A549 (cell line): ENCODE measurements around the gene DTNA. TPM values are rescaled to one million over a fixed set of nuclear protein-coding genes. Genes with fewer than 3 reads are reported as not detected.
"Not testable (repeated sequence)": the region's sequence is repeated elsewhere in the genome, so short reads cannot be mapped to it uniquely, and the experiment has no call there.

Experiments used
- ATAC-seq, 2 experiments: fragments of 200-7000 bp in 1 of 2; fragments of >200 bp in 1 of 2; cut with Nextera tagmentation in 1 of 2; cut with Tn5 transposase in 1 of 2; 3 replicates each; pipeline versions ENCODE4 v1.8.0 to v1.9.1; 2018 to 2020; ENCODE audit warnings: mild to moderate bottlenecking in 1 of 2, moderate library complexity in 1 of 2
- CTCF ChIA-PET: fragments of 300-600 bp; sonication (Branson Sonifier 250); formaldehyde crosslinking; extraction: SDS; loops from one replicate; lab custom pipeline; 2021; ENCODE audit warnings: antibody characterized with exemption, inconsistent platforms; lab: Yijun Ruan, JAX
- POLR2A ChIA-PET: fragments of 350-600 bp; formaldehyde crosslinking; extraction: SDS; loops from one replicate; lab custom pipeline; 2021; ENCODE audit warnings: antibody characterized with exemption, inconsistent platforms; lab: Yijun Ruan, JAX
- DNase-seq, 2 experiments: peaks; one replicate each; pipeline versions ENCODE4 v3.0.0 to v3.0.0-alpha.2; 2011 to 2016; ENCODE audit warnings: low read depth in 1 of 2, low spot score in 1 of 2
- FAIRE-seq: peaks from 2 replicates; lab custom pipeline; 2011; peaks lifted over from hg19 to GRCh38; lab: Jason Lieb, UNC
- H3K27ac ChIP-seq, 2 experiments: fragments of >200 bp; sonication (Bioruptor Twin); formaldehyde crosslinking; 3 replicates each; pipeline ENCODE4 v1.5.1; 2016 to 2017
- H3K4me1 ChIP-seq: fragments of >200 bp; sonication (Bioruptor Twin); formaldehyde crosslinking; 3 replicates; pipeline ENCODE4 v1.6.1; 2016
- H3K4me2 ChIP-seq: fragments of >200 bp; sonication (Bioruptor Twin); formaldehyde crosslinking; 3 replicates; pipeline ENCODE4 v1.6.1; 2016
- H3K4me3 ChIP-seq: fragments of >200 bp; sonication (Bioruptor Twin); formaldehyde crosslinking; 3 replicates; pipeline ENCODE4 v1.5.1; 2016
- H3K9me3 ChIP-seq: fragments of >200 bp; sonication (Bioruptor Twin); formaldehyde crosslinking; 3 replicates; pipeline ENCODE4 v1.6.1; 2016
- BHLHE40 ChIP-seq: IDR thresholded peaks from 2 replicates; pipeline ENCODE4 v1.6.1; 2012; ENCODE audit warnings: low read depth, low read length, inconsistent platforms
- CBX8 ChIP-seq: fragments of 200-600 bp; sonication (generic); IDR thresholded peaks from 2 replicates; pipeline ENCODE4 v1.6.1; 2016
- CTCF ChIP-seq: fragments of >200 bp; sonication (Bioruptor Twin); formaldehyde crosslinking; IDR thresholded peaks from 3 replicates; pipeline ENCODE4 v1.5.1; 2016
- EHF ChIP-seq: fragments of 250-450 bp; sonication (Bioruptor Pico); IDR thresholded peaks from 2 replicates; pipeline ENCODE4 v1.5.0; 2020; ENCODE audit warnings: mild to moderate bottlenecking
- EP300 ChIP-seq, 2 experiments: fragments of >200 bp; sonication (Bioruptor Twin); formaldehyde crosslinking; IDR thresholded peaks; 2 replicates in 1 of 2; 3 replicates in 1 of 2; pipeline ENCODE4 v1.6.1; 2016 to 2017
- FOSB ChIP-seq: fragments of 250-450 bp; sonication (Bioruptor Pico); IDR thresholded peaks from 2 replicates; pipeline ENCODE4 v1.5.0; 2020; ENCODE audit warnings: mild to moderate bottlenecking, moderate library complexity
- FOXS1 ChIP-seq: fragments of 250-450 bp; sonication (Bioruptor Pico); IDR thresholded peaks from 2 replicates; pipeline ENCODE4 v1.5.0; 2020; ENCODE audit warnings: mild to moderate bottlenecking, moderate library complexity
- HEYL ChIP-seq: fragments of 250-450 bp; sonication (Bioruptor Pico); IDR thresholded peaks from 2 replicates; pipeline ENCODE4 v1.8.0; 2021; ENCODE audit warnings: mild to moderate bottlenecking, moderate library complexity
- HOXA7 ChIP-seq: fragments of 250-450 bp; sonication (Bioruptor Pico); IDR thresholded peaks from 2 replicates; pipeline ENCODE4 v1.5.0; 2020; ENCODE audit warnings: mild to moderate bottlenecking, moderate library complexity
- HOXB5 ChIP-seq: fragments of 250-450 bp; sonication (Bioruptor Pico); IDR thresholded peaks from 2 replicates; pipeline ENCODE4 v1.5.0; 2020; ENCODE audit warnings: mild to moderate bottlenecking, moderate library complexity
- JUN ChIP-seq, 2 experiments: fragments of >200 bp; sonication (Bioruptor Twin); formaldehyde crosslinking; IDR thresholded peaks; 2 replicates in 1 of 2; 3 replicates in 1 of 2; pipeline ENCODE4 v1.6.1; 2016 to 2017
- JUNB ChIP-seq: fragments of >200 bp; sonication (Bioruptor Twin); formaldehyde crosslinking; IDR thresholded peaks from 2 replicates; pipeline ENCODE4 v1.6.1; 2016
- KDM1A ChIP-seq: fragments of 200-600 bp; sonication (generic); IDR thresholded peaks from 2 replicates; pipeline ENCODE4 v1.6.1; 2016; ENCODE audit warnings: low read depth, mild to moderate bottlenecking
- KDM5A ChIP-seq: fragments of 200-600 bp; sonication (generic); IDR thresholded peaks from 2 replicates; pipeline ENCODE4 v1.6.1; 2016; ENCODE audit warnings: antibody characterized with exemption, mild to moderate bottlenecking
- MAFK ChIP-seq: fragments of 450-650 bp; IDR thresholded peaks from 2 replicates; pipeline ENCODE4 v1.6.1; 2014; ENCODE audit not compliant: partially characterized antibody
- MYC ChIP-seq: IDR thresholded peaks from 2 replicates; pipeline ENCODE4 v1.6.1; 2012; ENCODE audit warnings: mild to moderate bottlenecking, inconsistent platforms, low read length, improper control_type of control experiment, borderline replicate concordance
- NFE2L2 ChIP-seq: fragments of 150-350 bp; conservative IDR thresholded peaks from 2 replicates; pipeline ENCODE4 v1.6.1; 2014; ENCODE audit warnings: low read length
- PHF8 ChIP-seq: fragments of 200-600 bp; sonication (generic); IDR thresholded peaks from 2 replicates; pipeline ENCODE4 v1.6.1; 2016; ENCODE audit warnings: low read depth, mild to moderate bottlenecking, antibody characterized with exemption, moderate library complexity, borderline replicate concordance
- RARB ChIP-seq: fragments of 250-450 bp; sonication (Bioruptor Pico); IDR thresholded peaks from 2 replicates; pipeline ENCODE4 v1.8.0; 2021; ENCODE audit warnings: mild to moderate bottlenecking, moderate library complexity
- RCOR1 ChIP-seq: fragments of 150-350 bp; IDR thresholded peaks from 2 replicates; pipeline ENCODE4 v1.6.1; 2014; ENCODE audit warnings: antibody characterized with exemption, low read length, low read depth
- RFX5 ChIP-seq: fragments of 450-650 bp; IDR thresholded peaks from 2 replicates; pipeline ENCODE4 v1.7.1; 2014; ENCODE audit warnings: antibody characterized with exemption, mild to moderate bottlenecking, moderate library complexity
- TFCP2L1 ChIP-seq: fragments of 250-450 bp; sonication (Bioruptor Pico); IDR thresholded peaks from 2 replicates; pipeline ENCODE4 v1.5.0; 2021; ENCODE audit warnings: mild to moderate bottlenecking
- ZNF302 ChIP-seq: fragments of 250-450 bp; sonication (Bioruptor Pico); IDR thresholded peaks from 2 replicates; pipeline ENCODE4 v1.9.0; 2021; ENCODE audit warnings: inconsistent platforms, mild to moderate bottlenecking, moderate library complexity
- WGBS: methylation state at CpG from one replicate; pipeline ENCODE4 v1.1.6; 2017; ENCODE audit errors: missing lambda C conversion rate; 5-methylcytosine and 5-hydroxymethylcytosine counted together
- polyA plus RNA-seq, 4 experiments: library from polyadenylated mRNA; depleted of rRNA in 3 of 4; stranded (reverse); fragments of >200 nt; fragmentation: RNase III in 1 of 4; extraction: RNeasy Plus Mini Kit Qiagen cat#74134 plus additional on column Dnase treatment in 1 of 4; gene quantifications; 2 replicates in 3 of 4; 3 replicates in 1 of 4; pipeline ENCODE4 v1.2.3, GENCODE V29; 2011 to 2017
- TF ChIP-seq, protein P1 (sequence below): fragments of 250-450 bp; sonication (Bioruptor Pico); IDR thresholded peaks from 2 replicates; pipeline ENCODE4 v1.5.0; 2021; ENCODE audit warnings: mild to moderate bottlenecking, moderate library complexity, borderline replicate concordance

Gene DTNA
- polyA plus RNA-seq, 2 of the 4 experiments (the other 2 are of a cell fraction), result 0.12 TPM; not detected in 1

GRCh38 chr18:34710934-34711333 lies 836 bp downstream of the DTNA start:
- ChIA-PET CTCF (interaction anchor here (1.1 kb wide), 1 partner anchor 12 kb away, joined by 3 read pairs; no protein-coding TSS in a partner anchor), POLR2A (no interaction called here)
- H3K4me3 ChIP-seq, result no peak overlapping the region
- DNase-seq (no peak), FAIRE-seq (no peak), ATAC-seq (no peak)
- no peaks in the 10 kb centered on the region for H3K9me3 ChIP-seq
- H3K4me2 ChIP-seq, result no peak overlapping the region
- no peak overlapping the region for H3K27ac ChIP-seq
- TF ChIP-seq TFCP2L1 (CRISPR knock-in tag) (no peak), RCOR1 (no peak), HOXA7 (CRISPR knock-in tag) (no peak), RARB (CRISPR knock-in tag) (no peak), JUNB (no peak), FOXS1 (CRISPR knock-in tag) (no peak), NFE2L2 (no peak), FOSB (CRISPR knock-in tag) (no peak), EHF (CRISPR knock-in tag) (no peak), KDM5A (no peak)
- 32% methylated on average over 5 of the region's 5 CpGs for WGBS
- peaks cover 33% of the 10 kb centered on the region for H3K4me1 ChIP-seq

GRCh38 chr18:34716111-34716510 lies 6.0 kb downstream of the DTNA start:
- FAIRE-seq, H3K4me1 ChIP-seq, H3K27ac ChIP-seq: not testable (repeated sequence)

DNA sequence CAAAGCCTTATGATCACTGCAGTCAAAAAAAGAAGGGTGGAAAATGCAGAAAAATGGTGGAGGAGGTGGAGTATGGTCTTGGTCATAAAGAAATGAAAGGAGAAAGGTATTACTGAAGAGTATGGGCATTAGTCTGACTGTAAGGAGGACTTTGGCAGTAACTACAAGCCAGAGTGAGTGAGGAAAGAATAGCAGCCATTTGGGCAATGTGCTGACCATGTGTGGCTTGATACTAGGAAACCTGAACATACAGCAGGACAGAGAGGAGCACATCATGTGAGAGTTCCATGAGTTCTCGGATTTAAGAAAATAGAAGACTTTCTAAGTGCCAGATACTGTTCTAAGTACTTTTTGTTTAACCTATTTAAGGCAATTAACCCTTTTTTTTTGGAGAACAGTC lies 8.5 kb downstream of the DTNA start:
- WGBS, result 0% methylated on average over 1 of the region's 1 CpG
- no peaks in the 10 kb centered on the region for H3K9me3 ChIP-seq
- ChIA-PET CTCF (no interaction called here), POLR2A (no interaction called here)
- FAIRE-seq, result no peak
- H3K4me1 ChIP-seq, result no peaks in the 10 kb centered on the region
- no peak for DNase-seq
- TF ChIP-seq ZNF302 (CRISPR knock-in tag) (no peak), CBX8 (no peak), RFX5 (no peak), CTCF (no peak), MYC (no peak), MAFK (no peak), HEYL (no peak), PHF8 (no peak), JUN (IDR thresholded peaks at IDR 0.05) (no peak), EP300 (IDR thresholded peaks at IDR 0.05) (no peak), RCOR1 (no peak), RARB (CRISPR knock-in tag) (no peak), FOSB (CRISPR knock-in tag) (no peak), HOXB5 (CRISPR knock-in tag) (no peak), KDM1A (no peak), BHLHE40 (no peak)
- TF ChIP-seq, protein P1, sequence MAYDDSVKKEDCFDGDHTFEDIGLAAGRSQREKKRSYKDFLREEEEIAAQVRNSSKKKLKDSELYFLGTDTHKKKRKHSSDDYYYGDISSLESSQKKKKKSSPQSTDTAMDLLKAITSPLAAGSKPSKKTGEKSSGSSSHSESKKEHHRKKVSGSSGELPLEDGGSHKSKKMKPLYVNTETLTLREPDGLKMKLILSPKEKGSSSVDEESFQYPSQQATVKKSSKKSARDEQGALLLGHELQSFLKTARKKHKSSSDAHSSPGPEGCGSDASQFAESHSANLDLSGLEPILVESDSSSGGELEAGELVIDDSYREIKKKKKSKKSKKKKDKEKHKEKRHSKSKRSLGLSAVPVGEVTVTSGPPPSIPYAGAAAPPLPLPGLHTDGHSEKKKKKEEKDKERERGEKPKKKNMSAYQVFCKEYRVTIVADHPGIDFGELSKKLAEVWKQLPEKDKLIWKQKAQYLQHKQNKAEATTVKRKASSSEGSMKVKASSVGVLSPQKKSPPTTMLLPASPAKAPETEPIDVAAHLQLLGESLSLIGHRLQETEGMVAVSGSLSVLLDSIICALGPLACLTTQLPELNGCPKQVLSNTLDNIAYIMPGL, result no peak
- ATAC-seq, result no peak
- H3K4me3 ChIP-seq, result no peak overlapping the region
- no peak overlapping the region for H3K4me2 ChIP-seq
- no peak overlapping the region for H3K27ac ChIP-seq

More at GRCh38 chr18:34716111-34716510, 6.0 kb downstream of the DTNA start:
- H3K4me3 ChIP-seq, DNase-seq, POLR2A ChIA-PET, H3K9me3 ChIP-seq, ATAC-seq, H3K4me2 ChIP-seq, CTCF ChIA-PET: not testable (repeated sequence)
- 64% methylated on average over 14 of the region's 14 CpGs for WGBS
